Body of pancreas (tissue), 4 donors: Measurements from ENCODE around the gene GOLGA6D. TPM values are rescaled to one million over a fixed set of nuclear protein-coding genes. Genes with fewer than 3 reads are reported as not detected.
"Not testable (repeated sequence)": the region's sequence is repeated elsewhere in the genome, so short reads cannot be mapped to it uniquely, and the experiment has no call there.

Source experiments
- ATAC-seq: fragments of 150-250 bp; one replicate; pipeline ENCODE4 v1.9.1; 2016
- DNase-seq, 4 donors: peaks; one replicate each; pipeline ENCODE4 v3.0.0-alpha.2; 2019
- H3K27ac ChIP-seq, 4 donors: fragments of 200-600 bp; sonication (generic); 1 replicate in 3 of 4; 2 replicates in 1 of 4; pipeline versions ENCODE4 v1.5.1 to v1.6.1; 2016 to 2019; ENCODE audit warnings: mild to moderate bottlenecking in 1 of 4, mixed read lengths in 1 of 4, moderate library complexity in 1 of 4
- H3K27me3 ChIP-seq, 2 donors: fragments of 200-600 bp; sonication (generic); one replicate each; pipeline ENCODE4 v1.6.0; 2016; ENCODE audit warnings: mild to moderate bottlenecking in 1 of 2
- H3K36me3 ChIP-seq, 2 donors: fragments of 200-600 bp; sonication (generic); replicated peaks in 1 of 2; 2 replicates each; pipeline ENCODE4 v1.5.1; 2016; ENCODE audit warnings: low read depth in 2 of 2; ENCODE audit not compliant: insufficient read depth in 1 of 2
- H3K4me1 ChIP-seq: fragments of 200-600 bp; sonication (generic); one replicate; pipeline ENCODE4 v1.6.0; 2016
- H3K4me3 ChIP-seq, 2 donors: fragments of 200-600 bp; sonication (generic); 1 replicate in 1 of 2; 2 replicates in 1 of 2; pipeline ENCODE4 v1.5.1; 2016 to 2019
- H3K9me3 ChIP-seq, 3 donors: fragments of 200-600 bp; sonication (generic); 1 replicate in 2 of 3; 2 replicates in 1 of 3; pipeline ENCODE4 v1.5.1; 2016
- POLR2A ChIP-seq, 3 donors: fragments of 450-650 bp; IDR thresholded peaks; one replicate each; pipeline ENCODE4 v1.6.1; 2016; ENCODE audit warnings: antibody characterized with exemption in 3 of 3, mild to moderate bottlenecking in 2 of 3
- WGBS, 2 donors: methylation state at CpG; one replicate each; pipeline ENCODE4 v1.1.5; 2017; 5-methylcytosine and 5-hydroxymethylcytosine counted together
- intact Hi-C: fragments of 100-400 bp; cut with DNase I; formaldehyde crosslinking; loops from one replicate; pipeline ENCODE4 v1.15.1; 2023
- total RNA-seq, 2 donors: library from RNA; depleted of rRNA; stranded (reverse); fragments of >200 nt; gene quantifications; one replicate each; pipeline ENCODE4 v1.1.0, GENCODE V29; 2016
- TF ChIP-seq, protein P1 (sequence below), 7 experiments: fragments of 450-650 bp in 4 of 7; fragments of 200-600 bp in 3 of 7; sonication (generic) in 3 of 7; IDR thresholded peaks; one replicate each; pipeline ENCODE4 v1.5.1; 2016 to 2019; ENCODE audit warnings: antibody characterized with exemption in 7 of 7

The GOLGA6D gene
- total RNA-seq, 2 donors from 2014 or later: not detected

GRCh38 chr15:75327005-75327404, 44.4 kb downstream of the GOLGA6D start:
- no peak overlapping the region for H3K4me3 ChIP-seq
- no peaks in the 10 kb centered on the region for H3K36me3 ChIP-seq
- DNase-seq (no peak), ATAC-seq (no peak)
- H3K27ac ChIP-seq: no peak overlapping the region
- no peaks in the 10 kb centered on the region for H3K4me1 ChIP-seq
- H3K27me3 ChIP-seq: no peaks in the 10 kb centered on the region
- intact Hi-C loops: no loop called here
- 72 to 75% methylated on average over 4 of the region's 4 CpGs for WGBS, 2 donors
- H3K9me3 ChIP-seq: no peaks in the 10 kb centered on the region
- TF ChIP-seq, protein P1, sequence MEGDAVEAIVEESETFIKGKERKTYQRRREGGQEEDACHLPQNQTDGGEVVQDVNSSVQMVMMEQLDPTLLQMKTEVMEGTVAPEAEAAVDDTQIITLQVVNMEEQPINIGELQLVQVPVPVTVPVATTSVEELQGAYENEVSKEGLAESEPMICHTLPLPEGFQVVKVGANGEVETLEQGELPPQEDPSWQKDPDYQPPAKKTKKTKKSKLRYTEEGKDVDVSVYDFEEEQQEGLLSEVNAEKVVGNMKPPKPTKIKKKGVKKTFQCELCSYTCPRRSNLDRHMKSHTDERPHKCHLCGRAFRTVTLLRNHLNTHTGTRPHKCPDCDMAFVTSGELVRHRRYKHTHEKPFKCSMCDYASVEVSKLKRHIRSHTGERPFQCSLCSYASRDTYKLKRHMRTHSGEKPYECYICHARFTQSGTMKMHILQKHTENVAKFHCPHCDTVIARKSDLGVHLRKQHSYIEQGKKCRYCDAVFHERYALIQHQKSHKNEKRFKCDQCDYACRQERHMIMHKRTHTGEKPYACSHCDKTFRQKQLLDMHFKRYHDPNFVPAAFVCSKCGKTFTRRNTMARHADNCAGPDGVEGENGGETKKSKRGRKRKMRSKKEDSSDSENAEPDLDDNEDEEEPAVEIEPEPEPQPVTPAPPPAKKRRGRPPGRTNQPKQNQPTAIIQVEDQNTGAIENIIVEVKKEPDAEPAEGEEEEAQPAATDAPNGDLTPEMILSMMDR (IDR thresholded peaks at IDR 0.05): no peak
- TF ChIP-seq POLR2A (IDR thresholded peaks at IDR 0.05): no peak

- WGBS, 2 donors: 73 to 80% methylated on average over 2 to 3 of the region's 3 CpGs
- intact Hi-C loops: no loop called here
- Histone ChIP-seq H3K9me3 (no peaks in the 10 kb centered on the region), H3K4me1 (no peaks in the 10 kb centered on the region), H3K27ac (no peak overlapping the region), H3K27me3 (no peaks in the 10 kb centered on the region), H3K4me3 (no peak overlapping the region), H3K36me3 (no peaks in the 10 kb centered on the region)
- no peak for TF ChIP-seq POLR2A (IDR thresholded peaks at IDR 0.05)
- TF ChIP-seq, protein P1 (IDR thresholded peaks at IDR 0.05): no peak
- ATAC-seq: no peak
- DNase-seq: no peak
Measured at GRCh38 chr15:75327491-75327890, 44.9 kb downstream of the GOLGA6D start.

DNA sequence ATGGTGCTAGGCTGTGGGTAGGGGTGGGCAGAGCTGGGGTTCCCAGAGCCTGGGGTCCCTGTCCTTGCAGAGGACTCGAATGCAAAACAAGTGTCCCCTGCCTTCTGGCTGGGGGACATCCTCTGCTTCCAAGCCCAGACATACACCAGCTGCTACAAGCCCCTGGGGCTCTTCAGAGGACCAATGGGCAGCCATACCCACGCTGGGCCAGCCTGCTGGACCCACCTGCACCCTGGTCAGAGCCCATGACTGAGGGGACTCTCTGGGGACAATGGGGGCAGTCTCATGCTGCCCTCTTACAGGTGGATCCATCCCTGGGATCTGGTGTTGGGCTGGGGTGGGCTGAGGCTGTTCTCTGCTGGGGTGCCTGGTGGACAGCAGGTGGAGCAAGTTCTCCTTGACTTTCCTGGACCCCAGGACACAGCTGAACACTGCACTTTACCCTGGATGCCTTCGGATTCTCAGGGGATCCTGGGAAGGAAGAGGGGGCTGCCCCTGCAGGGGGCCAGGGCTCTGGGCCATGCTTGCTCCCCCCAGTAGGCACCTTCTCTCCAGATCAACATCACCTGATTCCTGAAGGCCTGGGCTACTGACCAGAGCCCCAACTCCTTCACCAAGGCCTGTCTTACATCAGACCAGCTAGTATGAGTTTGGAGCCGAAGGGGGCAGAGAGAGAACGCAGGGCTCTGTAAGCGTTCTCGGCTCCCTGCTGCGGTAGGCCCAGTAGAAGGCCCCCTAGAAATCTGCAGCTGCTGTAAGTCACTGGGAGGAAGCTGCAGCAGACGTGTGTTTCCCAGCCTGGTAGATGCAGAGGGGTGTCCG, 46.1 kb downstream of the GOLGA6D start:
- no peak for DNase-seq
- Histone ChIP-seq H3K36me3 (no peaks in the 10 kb centered on the region), H3K27me3 (no peaks in the 10 kb centered on the region), H3K4me3 (no peak overlapping the region), H3K27ac (no peak overlapping the region), H3K9me3 (no peaks in the 10 kb centered on the region), H3K4me1 (no peaks in the 10 kb centered on the region)
- no peak for ATAC-seq
- intact Hi-C loops: no loop called here
- TF ChIP-seq POLR2A (IDR thresholded peaks at IDR 0.05): no peak
- TF ChIP-seq, protein P1 (IDR thresholded peaks at IDR 0.05): no peak
- WGBS, 2 donors: 62 to 100% methylated on average over 3 to 10 of the region's 10 CpGs

- Histone ChIP-seq H3K9me3 (no peaks in the 10 kb centered on the region), H3K4me3 (no peak overlapping the region), H3K27me3 (no peaks in the 10 kb centered on the region), H3K36me3 (no peaks in the 10 kb centered on the region), H3K27ac (no peak overlapping the region), H3K4me1 (no peaks in the 10 kb centered on the region)
- TF ChIP-seq, protein P1 (IDR thresholded peaks at IDR 0.05): no peak
- no peak for TF ChIP-seq POLR2A (IDR thresholded peaks at IDR 0.05)
- ATAC-seq (no peak), DNase-seq (no peak)
- 86 to 91% methylated on average over 1 to 2 of the region's 2 CpGs for WGBS, 2 donors
- intact Hi-C loops: no loop called here
Measured at GRCh38 chr15:75329571-75329970, 46.9 kb downstream of the GOLGA6D start.

- DNase-seq, H3K27ac ChIP-seq, intact Hi-C loops, ATAC-seq, H3K4me3 ChIP-seq, H3K9me3 ChIP-seq, H3K36me3 ChIP-seq, H3K27me3 ChIP-seq: not testable (repeated sequence)
- 53 to 58% methylated on average over 7 of the region's 7 CpGs for WGBS, 2 donors
- peaks cover 17% of the 10 kb centered on the region for H3K4me1 ChIP-seq
Measured at GRCh38 chr15:75332093-75332492, 49.5 kb downstream of the GOLGA6D start.

GRCh38 chr15:75333654-75334419, 51.2 kb downstream of the GOLGA6D start:
- ATAC-seq, H3K36me3 ChIP-seq, H3K4me3 ChIP-seq, H3K27ac ChIP-seq, H3K9me3 ChIP-seq, H3K27me3 ChIP-seq, intact Hi-C loops, DNase-seq: not testable (repeated sequence)
- 86 to 87% methylated on average over 15 of the region's 15 CpGs for WGBS, 2 donors
- peaks cover 18% of the 10 kb centered on the region for H3K4me1 ChIP-seq
